ENCODE data around the gene RNFT2.

The RNFT2 gene

DNA sequence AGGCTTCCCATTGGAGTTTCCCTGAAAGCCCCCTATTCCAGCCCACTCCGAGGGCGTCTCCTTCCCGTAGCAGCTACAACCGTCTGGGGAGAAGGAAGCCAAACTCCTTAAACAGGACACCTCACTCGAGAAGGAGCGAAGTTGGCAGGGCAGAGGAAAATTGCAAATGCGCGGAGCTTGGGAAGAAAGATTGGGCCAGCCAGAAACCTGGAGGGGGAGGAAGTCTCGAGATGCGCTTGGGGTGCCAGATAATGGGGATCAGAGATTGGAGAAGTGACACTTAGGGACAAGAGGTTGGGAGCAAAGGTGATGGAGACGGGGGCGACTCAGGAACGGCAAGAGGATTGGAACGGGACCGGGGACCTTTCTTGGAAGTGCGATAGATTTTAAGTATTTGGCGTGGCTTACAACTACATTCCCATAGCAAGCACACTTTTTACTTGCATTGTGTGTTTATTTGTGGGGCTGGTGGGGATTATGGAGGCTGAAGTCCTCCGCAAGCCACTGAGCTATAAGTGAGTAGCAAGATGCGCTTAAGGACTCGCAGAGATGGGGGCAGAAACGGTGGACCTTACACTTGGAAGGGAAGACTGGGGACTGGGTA, 142.2 kb downstream of the RNFT2 start:
- DNase-seq: no peak

DNA sequence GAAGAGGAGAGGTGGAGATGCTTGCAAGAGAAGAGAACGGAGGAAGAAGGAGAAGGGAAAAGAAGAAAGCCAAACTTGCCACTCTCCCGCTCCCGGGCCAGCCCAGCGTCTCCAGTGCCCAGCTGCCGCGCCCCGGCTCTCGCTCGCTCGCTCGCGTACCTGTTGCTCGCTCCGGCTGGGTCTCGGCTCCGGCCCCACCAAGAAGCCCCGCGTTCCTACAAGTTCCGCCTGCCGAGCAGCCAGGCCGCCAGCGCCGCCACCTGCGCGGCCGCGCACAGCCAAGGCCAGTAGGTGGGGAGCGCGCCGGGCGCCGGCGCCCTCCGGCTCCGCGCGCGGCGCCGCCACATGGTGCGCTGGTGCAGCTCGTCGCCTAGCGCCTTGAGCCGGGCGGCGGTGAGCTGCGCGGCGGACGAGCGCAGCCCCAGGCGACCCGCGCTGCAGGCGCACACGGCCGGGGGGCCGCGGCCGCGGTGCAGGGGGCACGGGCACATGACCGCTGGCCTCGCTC, 142.8 kb downstream of the RNFT2 start:
- peak; percentile 6 to 9 for DNase-seq

DNA sequence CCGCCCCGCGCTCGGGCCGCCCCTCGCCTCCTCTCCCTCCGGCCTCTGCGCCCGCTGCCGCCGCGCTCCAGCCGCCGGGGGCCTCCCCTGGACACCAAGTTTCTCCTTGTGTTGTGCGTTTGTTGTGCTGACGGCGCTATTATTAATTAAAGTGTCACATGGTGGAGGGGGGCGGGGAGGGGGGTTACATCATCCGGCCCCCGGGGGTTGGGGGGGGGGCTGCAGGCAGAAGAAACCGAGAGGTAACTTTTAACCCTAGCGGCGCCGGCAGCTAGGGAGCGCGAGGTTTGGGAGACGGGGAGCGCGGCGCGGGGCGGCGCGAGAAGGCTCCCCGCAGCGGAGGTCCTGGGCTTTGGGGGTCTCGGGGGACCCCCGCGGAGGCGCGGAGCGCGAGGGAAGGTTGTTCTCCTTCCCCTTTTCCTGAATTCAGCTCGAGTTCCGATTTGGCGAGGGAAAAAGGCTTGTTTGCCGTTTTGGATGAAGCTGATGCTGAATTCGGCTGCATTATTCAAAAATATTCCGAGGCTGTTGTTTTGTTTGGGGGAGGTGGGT, 143.3 kb downstream of the RNFT2 start, which contains the start of gene HRK:
Gene HRK, minus strand, starts transcription at position 117 of the 552 bp plus-strand sequence. CDS start 134 bp downstream, outside the sequence.
- no peak for DNase-seq

DNA sequence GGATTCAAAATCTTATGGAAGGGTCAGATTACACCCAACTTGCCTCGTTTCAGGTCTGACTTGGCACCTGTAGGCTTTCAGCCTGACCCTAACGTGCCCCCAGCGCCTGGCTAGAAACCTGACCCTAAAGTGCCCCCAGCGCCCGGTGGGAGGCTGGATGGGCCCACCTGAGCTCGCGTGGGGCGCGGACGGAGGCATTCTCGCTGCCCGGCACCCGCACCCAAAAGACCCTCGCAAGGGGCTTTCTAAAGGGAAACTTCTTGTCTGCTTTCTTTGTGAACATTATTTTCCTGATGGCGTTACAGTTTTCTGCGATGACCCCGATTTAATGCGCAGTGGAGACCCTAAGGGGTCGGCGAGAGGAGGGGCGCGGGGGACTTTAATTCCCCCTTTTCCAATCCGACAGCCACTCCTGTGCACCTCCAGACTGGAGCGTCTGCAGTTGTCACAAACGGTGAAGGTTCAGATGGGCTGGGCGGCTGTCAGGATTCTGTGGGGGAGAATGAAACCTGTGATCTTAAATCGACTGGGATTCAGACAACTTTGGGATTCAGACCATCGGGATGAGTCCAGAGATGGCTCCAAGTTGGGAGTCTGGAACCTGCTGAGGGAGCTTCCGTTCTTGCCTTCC, 143.9 kb downstream of the RNFT2 start:
- no peak for DNase-seq

DNA sequence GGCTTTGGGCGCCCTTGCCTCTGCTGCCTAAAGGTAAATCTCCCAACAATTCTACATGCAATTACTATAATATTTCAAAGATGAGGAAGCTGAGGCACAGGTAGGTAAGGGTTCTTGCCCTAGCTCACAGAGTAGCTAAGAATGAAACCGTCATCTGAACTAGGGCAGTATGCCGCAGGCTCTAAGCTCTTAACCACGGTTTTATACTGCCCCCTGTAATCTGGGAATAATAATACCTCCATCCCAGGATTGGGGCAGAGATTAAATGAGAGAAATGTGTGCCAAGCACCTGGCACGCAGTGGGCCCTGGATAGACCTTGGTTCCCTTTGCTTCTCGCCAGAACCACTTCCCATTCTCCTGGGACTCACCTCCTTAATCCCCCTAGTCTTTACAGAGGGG, 144.6 kb downstream of the RNFT2 start:
- no peak for DNase-seq

DNA sequence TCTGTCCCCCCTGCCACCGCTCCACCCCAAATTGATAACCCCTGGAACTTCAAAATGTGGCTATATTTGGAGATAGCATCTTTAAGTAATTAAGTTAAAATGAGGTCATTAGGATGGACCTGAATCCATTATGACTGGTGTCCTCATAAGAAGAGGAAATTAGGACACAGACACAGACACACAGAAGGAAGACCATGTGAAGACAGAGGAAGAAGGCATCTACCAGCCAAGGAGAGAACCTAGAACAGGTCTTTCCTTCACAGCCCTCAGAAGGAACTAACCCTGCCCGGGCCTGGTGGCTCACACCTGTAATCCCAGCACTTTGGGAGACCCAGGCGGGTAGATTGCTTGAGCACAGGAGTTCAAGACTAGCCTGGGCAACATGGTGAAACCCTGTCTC, 146.8 kb downstream of the RNFT2 start:
- DNase-seq: no peak

DNA sequence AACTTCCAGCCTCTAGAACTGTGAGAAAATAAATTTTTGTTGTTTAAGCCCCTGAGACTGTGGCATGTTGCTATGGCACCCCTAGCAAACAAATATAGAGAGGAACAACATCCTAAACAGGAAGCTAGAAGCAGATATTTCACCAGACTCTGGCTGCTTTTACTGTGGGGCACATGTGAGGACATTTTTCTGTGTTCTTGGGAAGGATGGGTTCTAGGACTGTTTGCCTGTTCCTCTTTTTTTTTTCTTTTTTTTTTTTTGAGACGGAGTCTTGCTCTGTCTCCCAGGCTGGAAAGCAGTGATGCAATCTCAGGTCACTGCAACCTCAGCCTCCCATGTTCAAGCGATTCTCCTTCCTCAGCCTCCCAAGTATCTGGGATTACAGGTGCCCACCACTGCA, 147.4 kb downstream of the RNFT2 start:
- peak in 1 of 2 donors; percentile 13 for DNase-seq

DNA sequence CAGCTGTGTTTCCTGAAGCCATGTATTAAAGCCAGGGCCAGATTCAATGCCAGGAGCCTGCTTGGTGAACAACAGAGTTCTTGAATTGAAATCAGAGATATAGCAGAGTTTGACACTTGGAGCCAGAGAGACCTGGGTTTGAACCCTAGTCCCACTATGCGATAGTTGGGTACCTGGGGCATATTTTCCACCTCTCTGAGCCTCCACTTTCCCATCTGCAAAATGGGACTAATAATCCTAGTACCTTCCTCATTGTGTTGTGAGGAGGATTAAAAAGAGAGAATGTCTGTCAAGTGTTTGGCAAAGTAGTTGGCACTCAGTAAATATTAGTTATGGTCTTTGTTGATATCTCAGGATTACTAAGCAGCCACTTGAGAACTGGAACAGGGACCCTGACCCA, 149.1 kb downstream of the RNFT2 start:
- DNase-seq: no peak

DNA sequence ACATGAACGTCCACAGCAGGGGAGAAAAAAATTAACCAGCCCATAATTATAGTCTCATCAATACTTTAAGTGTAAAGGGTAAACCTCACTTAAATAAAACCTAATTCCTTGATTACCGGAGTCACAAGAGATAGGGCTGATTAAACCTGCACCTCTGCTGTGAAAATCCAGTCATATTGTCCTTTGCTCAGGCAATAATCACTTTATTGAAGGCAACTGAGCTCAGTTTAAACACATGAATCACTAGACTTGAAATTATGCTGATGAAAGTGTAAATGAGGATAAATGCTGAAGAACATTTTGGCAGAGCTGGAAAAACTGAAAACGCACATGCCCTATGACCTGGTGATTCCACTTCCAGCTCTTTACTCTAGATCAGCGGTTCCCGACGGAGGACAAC, 149.8 kb downstream of the RNFT2 start:
- DNase-seq: no peak

DNA sequence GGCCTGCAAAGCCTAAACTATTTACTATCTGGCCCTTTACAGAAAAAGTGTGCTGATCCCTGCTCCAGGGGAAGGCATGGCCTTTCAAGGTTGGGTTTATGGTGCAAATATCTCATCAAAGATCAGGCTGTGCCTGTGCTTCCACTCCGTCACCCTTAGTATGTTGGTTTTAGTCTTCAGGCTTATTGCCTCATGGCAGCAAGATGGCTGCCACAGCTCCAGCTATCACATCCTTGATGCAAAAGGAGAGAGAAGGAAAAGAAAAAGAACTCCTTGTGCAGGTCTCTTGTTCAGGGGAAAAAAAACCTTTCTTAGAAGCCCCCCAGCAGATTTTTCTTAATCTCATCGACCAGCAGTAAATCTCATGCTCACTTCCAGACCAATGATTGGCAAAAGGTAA, 152.2 kb downstream of the RNFT2 start:
- DNase-seq: no peak

DNA sequence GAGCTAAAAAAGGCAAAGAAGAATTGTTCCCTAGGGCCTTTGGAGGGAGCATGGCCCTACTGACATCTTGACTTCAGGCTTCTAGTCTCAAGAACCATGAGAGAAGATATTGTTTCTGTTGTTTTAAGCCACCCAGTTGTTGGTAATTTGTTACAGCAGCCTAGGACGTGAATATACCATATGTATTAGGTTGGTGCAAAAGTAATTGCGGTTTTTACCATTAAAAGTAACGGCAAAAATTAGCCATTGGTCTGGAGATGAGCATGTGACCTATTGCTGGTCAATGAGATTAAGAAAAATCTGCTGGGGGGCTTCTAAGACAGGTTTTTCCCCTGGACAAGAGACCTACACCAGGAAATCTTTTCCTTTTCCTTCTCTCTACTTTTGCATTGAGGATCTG, 152.9 kb downstream of the RNFT2 start:
- DNase-seq: no peak

DNA sequence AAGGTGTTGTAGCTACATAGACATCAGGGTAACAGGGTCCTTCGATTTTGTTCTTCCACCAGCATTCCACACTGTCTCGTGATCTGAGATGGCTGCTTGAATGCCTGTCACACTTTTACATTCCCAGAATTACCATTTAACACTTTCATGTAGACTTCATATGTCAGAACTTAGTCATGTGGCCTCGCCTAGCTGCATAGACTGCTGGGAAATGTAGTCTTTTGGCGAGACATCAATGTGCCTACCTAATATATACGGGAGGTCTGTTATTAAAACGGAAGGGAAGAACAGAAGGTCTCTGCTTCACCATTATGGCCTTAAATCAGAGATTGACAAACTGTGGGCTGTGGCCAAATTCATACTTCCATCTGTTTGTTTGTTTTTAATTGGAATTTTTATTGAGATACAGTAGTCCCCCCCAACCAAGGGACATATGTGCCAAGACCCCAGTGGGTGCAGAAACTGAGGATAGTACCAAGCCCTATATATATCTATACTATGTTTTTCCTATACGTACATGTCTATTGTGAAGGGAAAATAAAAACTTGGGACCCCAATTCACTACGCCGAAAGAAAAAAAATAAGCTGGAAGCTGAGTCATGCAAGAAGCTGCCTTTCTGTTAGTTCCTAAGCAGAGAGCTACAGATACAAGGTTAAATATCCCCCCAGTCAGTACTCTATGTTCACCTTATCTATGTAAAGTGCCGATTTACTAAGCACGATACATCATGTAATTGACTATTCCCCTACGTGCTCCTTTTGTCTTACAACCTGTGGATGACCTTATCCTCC, 154.4 kb downstream of the RNFT2 start:
- DNase-seq: no peak

DNA sequence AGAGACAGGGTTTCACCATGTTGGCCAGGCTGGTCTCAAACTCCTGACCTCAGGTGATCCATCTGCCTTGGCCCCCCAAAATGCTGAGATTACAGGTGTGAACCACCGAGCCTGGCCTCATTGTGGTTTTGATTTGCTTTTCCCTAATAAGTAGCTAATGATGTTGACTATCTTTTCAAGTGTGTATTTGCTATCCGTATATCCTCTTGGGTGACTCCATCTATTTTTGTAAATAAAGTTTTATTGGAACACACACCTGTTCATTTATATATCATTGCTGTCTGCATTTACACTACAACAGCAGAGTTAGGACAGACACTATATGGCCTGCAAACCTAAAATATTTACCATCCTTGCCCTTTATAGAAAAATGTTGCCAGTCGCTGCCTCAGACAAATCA, 156.8 kb downstream of the RNFT2 start:
- no peak for DNase-seq

DNA sequence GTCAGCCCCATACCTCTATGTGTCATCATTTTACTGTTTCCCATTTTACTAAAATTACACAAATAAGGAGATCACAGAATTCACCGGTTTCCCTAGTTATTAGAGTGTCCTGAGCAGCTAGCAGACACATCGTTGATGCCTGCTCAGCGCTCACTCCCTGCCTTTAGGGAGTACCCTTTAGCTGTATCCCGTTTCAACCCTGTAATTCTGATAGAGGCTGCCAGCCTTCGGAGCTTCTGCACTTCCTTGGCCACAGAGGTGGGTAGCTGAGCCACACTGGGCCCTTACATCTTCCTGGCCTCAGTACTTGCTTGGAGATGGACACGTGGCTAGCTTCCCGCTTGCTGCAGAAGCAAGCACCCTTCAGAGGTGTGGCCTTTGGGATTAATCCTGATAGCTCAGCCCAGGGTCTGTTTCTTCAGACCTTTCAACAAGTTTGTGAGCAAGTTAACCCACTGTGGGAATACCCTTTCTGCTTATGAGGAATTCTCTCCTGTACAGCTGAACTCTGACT, 158.4 kb downstream of the RNFT2 start:
- no peak for DNase-seq

DNA sequence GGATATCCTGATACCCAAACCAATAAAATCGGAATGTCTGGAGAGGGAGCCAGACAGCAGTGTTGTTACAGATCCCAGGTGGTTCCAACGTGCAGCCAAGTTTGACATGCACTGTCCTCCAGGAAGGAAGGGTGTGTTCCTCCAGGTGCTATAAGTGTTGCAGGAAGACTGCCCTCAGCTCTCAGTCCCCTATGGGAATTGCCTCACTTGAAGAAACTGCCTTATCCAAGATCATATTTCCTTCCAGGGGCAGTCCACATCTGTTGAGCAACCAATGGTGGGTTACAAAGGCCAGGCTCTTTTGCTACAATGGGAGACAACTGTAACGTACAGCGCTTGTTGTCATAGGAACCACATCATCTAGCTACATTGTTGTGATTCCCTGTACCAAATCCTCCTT, 159.4 kb downstream of the RNFT2 start:
- no peak for DNase-seq

DNA sequence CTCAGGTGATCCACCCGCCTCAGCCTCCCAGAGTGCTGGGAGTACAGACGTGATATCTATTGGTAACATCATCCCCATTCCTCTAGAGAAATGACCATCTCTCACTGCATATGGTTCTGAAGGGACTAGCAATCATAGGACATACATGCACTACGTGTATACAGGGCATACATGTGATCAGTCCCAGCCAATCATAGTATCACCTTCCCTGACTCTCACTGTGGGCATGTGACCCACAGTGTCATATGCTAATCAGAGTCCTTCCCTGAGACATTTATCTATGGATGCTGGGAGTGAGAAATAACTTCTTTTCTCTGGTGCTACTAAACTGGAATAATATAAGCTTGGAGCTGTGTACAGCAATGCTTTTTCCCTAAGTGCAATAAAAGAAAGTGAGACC, 160.6 kb downstream of the RNFT2 start:
- DNase-seq: no peak

DNA sequence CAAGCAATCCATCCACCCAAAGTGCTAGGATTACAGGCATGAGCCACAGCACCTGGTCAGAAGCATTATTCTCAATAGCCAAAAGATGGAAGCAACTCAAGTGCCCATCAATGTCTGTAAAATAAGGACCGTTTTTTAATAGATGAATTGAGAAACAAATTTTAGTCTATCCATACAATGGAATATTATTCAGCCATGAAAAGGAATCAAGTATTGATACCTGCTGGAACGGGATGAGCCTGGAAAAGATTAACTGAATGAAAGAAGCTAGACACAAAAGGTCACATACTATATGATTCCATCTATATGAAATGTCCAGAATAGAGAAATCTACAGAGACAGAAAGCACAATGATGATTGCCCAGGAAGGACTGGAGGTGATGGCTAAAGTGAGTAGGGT, 163.5 kb downstream of the RNFT2 start:
- DNase-seq: no peak

All from CD4-positive, alpha-beta T cell treated with Interferon alpha-2 for 1 hour (primary cell).